Glomerular visceral epithelial cell (primary cell): ENCODE results near the gene UBE2L3.
"Not testable (repeated sequence)": the region's sequence is repeated elsewhere in the genome, so short reads cannot be mapped to it uniquely, and the experiment has no call there.

Source experiments
- DNase-seq: peaks from one replicate; pipeline ENCODE4 v3.0.0-alpha.2; 2016; ENCODE audit errors: extremely low spot score

Gene UBE2L3

DNA sequence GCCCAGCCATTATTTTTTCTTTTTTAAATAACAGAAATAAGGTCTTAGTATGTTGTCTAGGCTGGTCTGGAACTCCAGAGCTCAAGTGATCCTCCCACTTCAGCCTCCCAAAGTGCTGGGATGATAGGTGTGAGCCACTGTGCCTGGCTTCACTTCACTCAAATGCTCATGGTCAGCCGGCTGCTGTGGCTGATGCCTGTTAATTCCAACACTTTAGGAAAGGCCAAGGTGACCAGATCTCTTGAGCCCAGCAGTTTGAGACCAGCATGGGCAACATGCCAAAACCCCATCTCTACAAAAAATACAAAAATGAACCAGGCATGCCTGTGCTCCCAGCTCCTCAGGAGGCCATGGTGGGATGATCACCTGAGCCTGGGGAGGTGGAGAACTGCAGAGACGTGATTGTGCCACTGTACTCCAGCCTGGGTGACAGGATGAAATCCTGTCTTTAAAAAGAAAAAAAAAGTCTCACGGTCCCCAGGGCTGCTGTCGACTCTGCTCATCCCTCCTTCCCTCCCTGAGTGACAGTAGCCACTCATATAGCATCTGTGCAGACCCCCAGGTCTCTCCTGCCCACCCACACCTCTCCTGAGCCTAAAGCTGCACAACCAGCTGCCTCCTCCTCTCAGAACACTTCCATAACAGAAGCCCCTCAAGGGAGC lies 58.7 kb downstream of the UBE2L3 start:
- DNase-seq: no peak

GRCh38 chr22:21626735-21627469 lies 59.4 kb downstream of the UBE2L3 start:
- no peak for DNase-seq

DNA sequence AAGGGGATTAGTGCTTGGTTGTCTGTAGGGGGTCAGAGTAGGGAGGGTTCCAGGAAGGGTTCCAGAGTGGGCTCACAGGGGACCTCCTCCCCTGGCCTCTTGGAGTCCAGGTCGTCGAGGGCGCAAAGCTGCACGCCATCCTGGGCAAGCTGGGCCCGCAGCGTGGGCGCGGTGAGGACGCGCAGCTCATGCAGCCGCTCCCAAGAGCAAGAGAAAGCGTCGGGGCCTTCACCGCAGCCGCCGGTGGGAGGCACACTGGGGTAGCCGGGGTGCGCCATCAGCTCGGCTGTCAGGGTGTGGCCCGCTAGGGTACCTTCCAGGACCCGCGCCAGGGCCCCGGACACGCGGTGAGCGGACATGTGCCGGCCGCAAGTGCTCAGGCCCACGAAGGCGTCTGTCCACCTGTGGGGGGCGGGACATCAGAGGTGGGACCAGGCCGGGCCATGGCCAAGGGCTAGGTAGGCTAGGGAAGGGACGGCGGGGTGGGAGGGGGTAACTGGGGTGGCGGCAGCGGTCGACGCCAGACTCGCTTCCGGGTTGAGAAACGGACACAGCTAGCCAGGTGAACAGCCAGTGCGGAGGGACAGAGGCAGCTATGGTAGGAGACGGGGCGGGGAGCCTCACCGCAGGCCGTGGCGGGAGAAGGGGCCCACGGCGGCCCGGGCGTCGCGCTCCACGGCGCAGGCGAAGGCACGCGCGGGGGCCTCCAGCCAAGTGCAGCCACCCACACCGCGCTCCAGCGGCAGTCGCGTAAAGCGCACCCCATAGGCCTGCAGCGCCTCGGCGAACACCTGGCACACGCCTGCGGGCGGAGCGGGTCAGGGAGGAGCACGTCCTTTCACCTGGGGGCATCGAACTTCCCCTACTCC lies 61.1 kb downstream of the UBE2L3 start:
- no peak for DNase-seq

- peak; percentile 91 for DNase-seq
These were observed 62.0 kb downstream of the UBE2L3 start, which contains the start of gene YDJC for GRCh38 chr22:21629255-21630149. Gene YDJC, minus strand, starts transcription at chr22:21630022. Its CDS starts 8 bp downstream, at chr22:21630014.

DNA sequence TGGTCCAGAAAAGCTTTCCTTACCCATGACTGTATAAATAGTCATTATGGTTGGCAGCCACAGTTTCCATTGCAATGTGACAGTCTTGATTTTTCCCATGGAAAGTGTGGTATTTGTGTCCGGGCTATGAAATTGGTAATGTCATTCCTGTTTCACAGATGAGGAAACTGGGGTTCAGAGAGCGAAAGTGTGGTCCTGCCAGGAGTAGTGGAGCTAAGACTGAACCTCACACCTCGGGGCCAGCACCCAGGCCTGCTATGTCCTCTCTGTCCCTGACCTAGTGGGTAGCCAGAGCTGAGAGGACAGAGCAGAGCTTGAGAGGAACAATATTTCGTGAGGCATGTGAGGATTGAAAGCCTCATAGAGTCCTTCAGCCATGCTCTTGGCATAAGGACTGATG lies 63.5 kb downstream of the UBE2L3 start:
- no peak for DNase-seq

DNA sequence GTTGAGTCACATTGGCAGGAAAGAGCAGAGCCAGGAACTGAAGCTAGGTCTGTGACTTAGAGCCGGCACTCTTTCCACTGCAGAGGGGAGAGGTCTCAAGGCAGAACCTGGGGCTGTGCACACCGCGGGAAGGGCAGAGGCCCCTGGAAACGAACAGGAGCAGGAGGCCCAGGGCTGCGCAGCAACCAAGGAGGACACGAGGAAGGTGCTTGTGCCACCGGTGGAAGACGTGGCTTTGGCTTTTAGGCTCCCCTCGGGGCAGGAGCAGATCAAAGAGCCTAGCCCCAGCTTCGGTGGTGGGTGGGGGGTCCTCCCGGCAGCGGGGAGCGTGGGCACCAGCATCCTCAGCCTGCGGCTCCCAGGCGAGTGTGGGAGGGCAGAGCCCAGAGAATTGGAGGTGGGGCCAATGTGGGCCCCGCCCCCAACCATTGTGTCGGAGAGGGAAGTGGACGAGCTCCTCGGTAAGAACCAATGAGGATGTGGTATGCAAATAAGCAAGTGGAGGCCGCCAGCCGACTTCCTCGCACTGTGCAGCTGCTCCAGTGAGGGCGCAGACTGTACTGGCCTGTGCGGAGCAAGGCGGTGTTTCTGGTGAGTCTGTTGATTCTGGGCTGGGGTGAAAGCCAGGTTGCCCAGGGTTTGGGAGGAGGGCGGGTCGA lies 64.9 kb downstream of the UBE2L3 start, which contains the start of gene CCDC116:
Gene CCDC116 (plus strand): TSS at position 524 of the 659 bp plus-strand sequence. CDS start 422 bp downstream, outside the sequence.
- DNase-seq: no peak

GRCh38 chr22:21632931-21633330 lies 65.4 kb downstream of the UBE2L3 start:
- no peak for DNase-seq

DNA sequence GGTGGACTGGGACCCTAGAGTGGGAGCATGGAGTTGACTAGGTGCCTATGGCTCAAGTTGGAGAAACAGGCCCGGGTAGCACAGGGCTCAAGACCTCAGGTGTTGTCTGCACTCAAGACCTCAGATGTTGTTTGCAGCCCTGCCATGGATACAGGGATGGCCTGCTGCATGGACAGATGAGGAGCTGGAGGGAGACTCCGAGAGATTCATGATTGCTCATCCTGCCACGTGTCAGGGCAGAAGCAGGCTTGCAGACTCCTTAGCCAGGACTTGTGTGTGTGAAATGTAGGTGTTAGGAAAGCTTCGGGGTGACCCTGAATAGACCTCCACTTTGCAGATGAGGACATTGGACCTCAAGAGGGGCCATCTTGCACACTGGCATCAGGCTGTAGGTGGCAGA lies 66.0 kb downstream of the UBE2L3 start:
- no peak for DNase-seq

- no peak for DNase-seq
These were observed 66.6 kb downstream of the UBE2L3 start for GRCh38 chr22:21634081-21634480.

GRCh38 chr22:21634844-21635243 lies 67.3 kb downstream of the UBE2L3 start:
- DNase-seq: no peak

- DNase-seq: no peak
These were observed 68.4 kb downstream of the UBE2L3 start for GRCh38 chr22:21635771-21636510.

DNA sequence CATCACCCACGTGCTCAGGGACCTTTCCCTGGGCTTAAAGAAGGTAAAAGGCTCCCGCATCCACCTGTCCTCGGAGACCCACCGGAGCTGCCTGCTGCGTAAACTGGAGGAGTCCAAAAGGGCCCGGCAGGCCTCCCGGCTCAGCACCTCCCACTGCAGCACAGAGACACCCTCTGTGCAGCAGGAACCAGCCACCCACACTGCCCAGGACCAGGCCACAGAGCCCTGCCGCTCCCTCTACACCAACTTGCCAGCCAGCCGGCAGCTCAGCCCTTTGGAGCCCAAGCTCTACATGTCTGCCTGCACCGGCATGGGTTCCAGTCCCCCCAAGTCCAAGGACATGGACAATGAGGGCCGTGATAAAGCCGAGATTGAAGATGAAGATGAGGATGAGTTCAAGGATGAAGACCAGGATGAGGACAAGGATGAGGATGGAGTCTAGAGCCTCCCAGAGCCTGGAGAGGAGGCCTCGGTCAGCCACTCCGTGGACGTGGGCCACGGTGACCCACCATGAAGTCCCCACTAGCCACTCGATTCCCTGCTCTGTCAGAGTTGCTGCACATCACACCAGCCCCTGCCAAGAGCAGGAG lies 69.2 kb downstream of the UBE2L3 start:
- DNase-seq: no peak

DNA sequence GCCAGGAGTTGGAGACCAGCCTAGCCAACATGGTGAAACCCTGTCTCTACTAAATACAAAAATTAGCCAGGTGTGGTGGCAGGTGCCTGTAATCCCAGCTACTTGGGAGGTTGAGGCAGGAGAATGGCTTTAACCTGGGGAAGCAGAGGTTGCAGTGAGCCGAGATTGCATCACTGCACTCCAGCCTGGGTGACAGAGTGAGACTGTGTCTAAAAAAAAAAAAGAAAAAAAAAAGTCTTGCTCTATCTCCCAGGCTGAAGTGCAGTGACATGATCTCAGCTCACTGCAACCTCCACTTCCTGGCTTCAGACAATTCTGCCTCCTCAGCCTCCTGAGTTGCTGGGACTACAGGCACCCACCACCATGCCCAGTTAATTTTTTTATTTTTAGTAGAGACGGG lies 69.9 kb downstream of the UBE2L3 start:
- DNase-seq: not testable (repeated sequence)

DNA sequence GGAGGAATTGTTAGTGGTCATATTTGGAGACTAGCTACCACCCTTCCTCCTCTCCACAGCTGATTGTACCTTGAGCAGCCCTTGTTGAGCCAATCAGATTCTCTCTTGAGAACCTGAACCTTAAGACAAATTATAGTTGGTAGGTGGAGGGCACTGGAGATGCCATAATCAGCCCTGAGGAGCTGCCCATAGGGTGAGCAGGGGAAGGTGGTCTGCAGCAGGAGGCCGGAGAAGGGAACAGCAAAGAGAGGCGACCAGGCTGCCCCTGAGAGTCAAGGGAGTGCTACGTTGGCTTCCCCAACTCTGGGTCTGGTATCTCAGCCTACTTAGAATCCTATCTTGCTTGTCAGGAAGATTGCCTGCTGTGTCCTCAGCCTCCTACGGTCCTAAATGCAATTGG lies 71.8 kb downstream of the UBE2L3 start:
- no peak for DNase-seq

GRCh38 chr22:21640810-21641209 lies 73.3 kb downstream of the UBE2L3 start:
- DNase-seq: no peak

GRCh38 chr22:21641417-21641788 lies 73.9 kb downstream of the UBE2L3 start:
- DNase-seq: peak; percentile 51

DNA sequence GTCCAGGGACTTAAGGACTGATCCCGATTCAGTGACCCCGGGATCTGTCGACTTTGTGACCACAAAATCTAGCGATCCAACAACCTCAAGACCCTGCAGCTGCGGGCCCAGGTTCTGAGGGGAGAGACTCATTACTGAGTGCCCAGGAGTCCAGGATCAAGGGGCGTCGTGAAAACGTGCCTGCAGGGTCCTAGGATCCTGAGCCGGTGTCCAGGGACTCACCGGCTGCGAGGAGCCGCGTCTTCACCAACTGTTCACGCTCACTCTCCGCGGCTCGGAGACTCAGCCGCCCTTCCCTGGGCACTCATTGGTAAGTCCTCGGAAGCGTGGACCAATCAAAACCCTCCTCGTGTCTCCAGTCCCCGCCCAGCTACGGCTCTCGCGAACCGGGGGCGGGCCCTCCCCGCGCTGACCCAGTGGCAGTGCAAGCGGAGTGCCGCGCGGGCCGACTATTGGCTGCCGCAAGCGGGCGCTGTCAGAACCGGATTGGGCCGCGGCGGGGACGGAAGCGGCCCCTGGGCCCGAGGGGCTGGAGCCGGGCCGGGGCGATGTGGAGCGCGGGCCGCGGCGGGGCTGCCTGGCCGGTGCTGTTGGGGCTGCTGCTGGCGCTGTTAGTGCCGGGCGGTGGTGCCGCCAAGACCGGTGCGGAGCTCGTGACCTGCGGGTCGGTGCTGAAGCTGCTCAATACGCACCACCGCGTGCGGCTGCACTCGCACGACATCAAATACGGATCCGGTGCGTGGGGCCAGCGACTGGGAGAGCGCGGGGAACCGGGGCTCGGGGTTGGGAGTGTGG lies 74.5 kb downstream of the UBE2L3 start, which contains the start of gene SDF2L1:
Gene SDF2L1 (plus strand): TSS at position 514 of the 795 bp plus-strand sequence. CDS start 35 bp downstream, at position 549.
- DNase-seq: peak; percentile 97

GRCh38 chr22:21642584-21643448 lies 75.3 kb downstream of the UBE2L3 start:
- peak; percentile 65 for DNase-seq
